ENCODE results near the gene RPS6KA5. TPM values are rescaled to one million over a fixed set of nuclear protein-coding genes. Genes with fewer than 3 reads are reported as not detected.
"Not testable (repeated sequence)": the region's sequence is repeated elsewhere in the genome, so short reads cannot be mapped to it uniquely, and the experiment has no call there.

Gene RPS6KA5
- total and polyA plus RNA-seq, 8 donors = 4.2 to 10.8 (median 9.2) TPM

DNA sequence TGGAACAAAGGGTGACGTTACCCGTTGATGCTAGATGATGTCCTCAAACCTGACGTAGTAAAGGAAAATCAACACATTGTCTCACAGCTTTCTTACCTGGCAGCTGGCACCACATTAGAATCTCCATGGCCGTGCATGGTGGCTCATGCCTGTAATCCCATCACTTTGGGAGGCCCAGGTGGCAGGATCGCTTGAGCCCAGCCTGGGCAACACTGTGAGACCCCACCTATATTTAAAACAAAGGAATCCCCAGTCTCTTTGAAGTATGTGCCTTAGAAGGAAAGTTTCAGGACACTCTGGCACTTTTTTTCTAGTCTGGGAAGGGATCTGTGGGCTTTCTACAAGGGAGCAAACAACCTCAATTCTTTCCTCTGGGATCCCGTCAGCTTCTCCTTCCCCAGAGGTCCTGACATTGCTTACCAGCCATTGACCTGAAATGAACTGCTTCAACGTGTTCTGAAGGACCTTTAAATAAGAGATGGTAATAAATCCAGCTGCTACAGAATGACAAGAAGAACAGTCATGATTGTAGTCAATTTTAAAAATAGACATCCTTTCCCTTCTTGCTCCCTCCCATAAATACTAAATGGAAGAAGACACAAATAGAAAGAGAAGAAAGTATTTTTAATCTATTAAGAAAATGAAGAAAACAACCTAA is 210.5 kb downstream of the RPS6KA5 start:
- intact Hi-C loops (cut with DNase I) = no loop called here
- H3K27ac ChIP-seq = no peak overlapping the region
- no peak overlapping the region for H3K4me3 ChIP-seq
- H3K27me3 ChIP-seq = no peaks in the 10 kb centered on the region
- no peaks in the 10 kb centered on the region for H3K4me1 ChIP-seq
- TF ChIP-seq, protein P1, sequence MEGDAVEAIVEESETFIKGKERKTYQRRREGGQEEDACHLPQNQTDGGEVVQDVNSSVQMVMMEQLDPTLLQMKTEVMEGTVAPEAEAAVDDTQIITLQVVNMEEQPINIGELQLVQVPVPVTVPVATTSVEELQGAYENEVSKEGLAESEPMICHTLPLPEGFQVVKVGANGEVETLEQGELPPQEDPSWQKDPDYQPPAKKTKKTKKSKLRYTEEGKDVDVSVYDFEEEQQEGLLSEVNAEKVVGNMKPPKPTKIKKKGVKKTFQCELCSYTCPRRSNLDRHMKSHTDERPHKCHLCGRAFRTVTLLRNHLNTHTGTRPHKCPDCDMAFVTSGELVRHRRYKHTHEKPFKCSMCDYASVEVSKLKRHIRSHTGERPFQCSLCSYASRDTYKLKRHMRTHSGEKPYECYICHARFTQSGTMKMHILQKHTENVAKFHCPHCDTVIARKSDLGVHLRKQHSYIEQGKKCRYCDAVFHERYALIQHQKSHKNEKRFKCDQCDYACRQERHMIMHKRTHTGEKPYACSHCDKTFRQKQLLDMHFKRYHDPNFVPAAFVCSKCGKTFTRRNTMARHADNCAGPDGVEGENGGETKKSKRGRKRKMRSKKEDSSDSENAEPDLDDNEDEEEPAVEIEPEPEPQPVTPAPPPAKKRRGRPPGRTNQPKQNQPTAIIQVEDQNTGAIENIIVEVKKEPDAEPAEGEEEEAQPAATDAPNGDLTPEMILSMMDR (IDR thresholded peaks at IDR 0.05) = no peak
- ATAC-seq = no peak
- H3K36me3 ChIP-seq = no peaks in the 10 kb centered on the region
- H3K9me3 ChIP-seq = no peaks in the 10 kb centered on the region
- DNase-seq = no peak

DNA sequence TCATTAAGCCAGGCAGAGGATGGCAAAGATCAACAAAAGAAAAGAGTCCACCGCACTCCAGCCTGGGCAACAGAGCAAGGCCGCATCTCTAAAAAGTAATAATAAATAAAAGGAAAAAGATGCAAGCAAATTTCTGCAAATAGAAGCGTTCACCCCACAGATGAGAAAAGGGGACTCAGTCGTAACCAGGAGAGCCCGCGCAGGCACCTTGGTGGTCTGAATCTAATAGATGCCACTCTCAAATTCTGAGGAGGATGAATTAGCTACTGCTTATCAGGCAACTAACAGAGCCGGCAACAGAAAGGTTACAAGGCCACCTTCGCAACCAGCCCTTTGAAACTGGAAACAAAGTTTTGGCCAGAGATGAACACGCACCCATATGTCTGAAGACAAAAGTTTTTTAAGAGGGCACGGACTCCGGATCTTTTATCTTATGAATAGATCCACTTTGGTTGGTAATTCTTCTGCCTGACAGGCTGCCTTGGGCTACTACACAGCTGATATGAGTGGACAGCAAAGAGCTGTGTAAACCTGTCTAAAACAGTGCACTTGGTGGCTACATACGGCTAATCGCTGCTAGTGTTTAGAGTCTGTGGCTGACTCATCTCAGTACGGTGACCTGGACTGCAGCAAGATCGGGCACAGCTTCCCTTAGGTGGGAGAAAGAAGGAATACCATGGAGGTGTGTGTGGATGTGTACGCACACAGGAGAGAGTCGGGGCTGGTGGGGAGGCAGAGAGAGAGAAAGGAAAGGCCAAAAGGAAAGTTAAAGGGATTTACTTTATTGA is 211.3 kb downstream of the RPS6KA5 start:
- no peaks in the 10 kb centered on the region for H3K27me3 ChIP-seq
- DNase-seq = no peak
- H3K9me3 ChIP-seq = no peaks in the 10 kb centered on the region
- TF ChIP-seq, protein P1 (IDR thresholded peaks at IDR 0.05) = no peak
- no peaks in the 10 kb centered on the region for H3K36me3 ChIP-seq
- intact Hi-C loops (cut with DNase I) = no loop called here
- no peak overlapping the region for H3K4me3 ChIP-seq
- no peak overlapping the region for H3K27ac ChIP-seq
- no peaks in the 10 kb centered on the region for H3K4me1 ChIP-seq
- no peak for ATAC-seq

DNA sequence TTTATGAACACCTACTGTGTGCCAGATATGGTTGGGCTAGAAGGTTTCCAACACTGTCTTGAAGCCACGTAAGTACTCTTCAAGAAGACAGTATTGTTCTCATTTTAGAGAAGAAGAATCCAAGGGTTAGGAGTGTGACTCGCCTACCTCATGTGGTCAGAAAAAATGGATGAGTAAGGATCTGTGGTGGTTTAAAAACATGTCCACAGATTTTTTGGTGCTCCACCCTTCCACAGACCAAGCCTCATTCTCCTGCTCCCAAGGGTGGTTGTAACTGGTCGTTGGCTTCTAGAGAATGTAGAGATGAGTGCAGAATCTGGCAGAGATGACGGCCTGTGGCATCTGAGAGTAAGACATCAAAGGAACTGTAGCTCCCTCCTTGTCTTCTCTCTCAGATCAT is 213.9 kb downstream of the RPS6KA5 start:
- TF ChIP-seq, protein P1 (IDR thresholded peaks at IDR 0.05) = no peak
- Histone ChIP-seq H3K9me3 (no peaks in the 10 kb centered on the region), H3K27me3 (no peaks in the 10 kb centered on the region), H3K4me1 (no peaks in the 10 kb centered on the region), H3K27ac (no peak overlapping the region), H3K36me3 (no peaks in the 10 kb centered on the region), H3K4me3 (no peak overlapping the region)
- intact Hi-C loops (cut with DNase I) = no loop called here
- ATAC-seq = no peak
- DNase-seq = no peak

DNA sequence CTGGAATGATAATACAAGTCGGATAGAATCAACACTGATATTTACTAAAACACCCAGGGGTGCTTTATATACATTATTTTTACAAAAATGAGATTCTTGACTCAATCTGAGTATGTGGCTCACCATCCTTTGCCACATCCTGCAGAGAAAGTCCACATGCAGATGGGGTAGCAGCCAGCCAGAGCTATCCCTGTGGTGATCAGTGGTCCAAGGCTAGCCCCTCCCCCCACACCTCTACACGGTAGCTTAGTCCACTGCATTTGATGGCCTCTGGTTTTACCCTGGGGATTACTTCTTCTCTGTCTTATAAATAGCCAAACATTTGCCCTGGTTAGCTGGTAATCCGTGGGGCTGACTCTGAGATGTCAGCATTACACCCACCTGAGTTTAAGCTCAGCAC is 216.1 kb downstream of the RPS6KA5 start:
- intact Hi-C loops (cut with DNase I) = no loop called here
- Histone ChIP-seq H3K4me3 (no peak overlapping the region), H3K9me3 (no peaks in the 10 kb centered on the region), H3K27ac (no peak overlapping the region), H3K27me3 (no peaks in the 10 kb centered on the region), H3K36me3 (no peaks in the 10 kb centered on the region), H3K4me1 (no peaks in the 10 kb centered on the region)
- DNase-seq (no peak), ATAC-seq (no peak)
- TF ChIP-seq, protein P1 (IDR thresholded peaks at IDR 0.05) = no peak

DNA sequence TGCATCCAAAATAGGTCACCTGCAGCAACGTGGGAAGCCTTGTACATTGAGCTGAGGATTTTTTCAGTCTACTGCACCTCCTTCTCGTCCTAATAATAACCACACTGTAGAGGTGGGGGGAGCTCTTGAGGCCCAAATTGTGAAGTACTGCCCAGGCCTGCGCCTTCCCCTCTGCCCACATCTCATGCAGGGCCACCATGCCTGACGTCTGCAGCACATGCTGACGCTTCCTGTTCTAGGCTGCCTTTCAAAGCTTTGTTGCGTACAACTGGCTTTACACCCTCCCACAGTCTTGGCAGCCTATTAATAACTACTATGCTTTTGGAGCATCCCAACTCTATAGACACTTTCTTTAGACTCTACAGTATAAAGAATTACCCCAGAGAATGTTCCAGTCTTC is 217.7 kb downstream of the RPS6KA5 start:
- TF ChIP-seq, protein P1 (IDR thresholded peaks at IDR 0.05) = no peak
- intact Hi-C loops (cut with DNase I) = no loop called here
- Histone ChIP-seq H3K4me3 (no peak overlapping the region), H3K9me3 (no peaks in the 10 kb centered on the region), H3K27ac (no peak overlapping the region), H3K36me3 (no peaks in the 10 kb centered on the region), H3K4me1 (no peaks in the 10 kb centered on the region), H3K27me3 (no peaks in the 10 kb centered on the region)
- DNase-seq (no peak), ATAC-seq (peak; percentile 50)

DNA sequence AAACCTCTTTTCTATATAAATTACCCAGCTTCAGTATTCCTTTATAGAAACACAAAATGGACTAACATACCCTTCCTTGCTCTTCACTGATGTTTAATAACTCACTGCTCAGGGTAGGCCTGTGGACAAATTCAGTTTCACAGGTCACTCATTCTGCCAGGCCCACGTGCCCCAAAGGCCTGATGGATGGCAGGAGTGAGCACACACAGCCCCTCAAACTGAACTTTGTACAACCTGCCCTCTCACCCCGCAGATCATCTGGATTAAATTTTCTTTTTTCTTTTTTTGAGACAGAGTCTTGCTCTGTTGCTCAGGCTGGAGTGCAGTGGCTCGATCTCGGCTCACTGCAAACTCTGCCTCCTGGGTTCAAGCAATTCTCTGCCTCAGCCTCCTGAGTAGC is 219.8 kb downstream of the RPS6KA5 start:
- H3K27me3 ChIP-seq; H3K36me3 ChIP-seq; H3K4me3 ChIP-seq; H3K4me1 ChIP-seq; H3K9me3 ChIP-seq; intact Hi-C loops (cut with DNase I); DNase-seq; ATAC-seq; H3K27ac ChIP-seq: not testable (repeated sequence)
